Fibroblast of lung (primary cell): ENCODE results near the gene GPS1.

Experiments used
- EZH2 ChIP-seq: IDR thresholded peaks from 2 replicates; pipeline ENCODE4 v1.5.1; 2012; ENCODE audit warnings: low read length, control low read depth, mild to moderate bottlenecking; ENCODE audit errors: missing control alignments
- TF ChIP-seq, protein P1 (sequence below), 2 donors: IDR thresholded peaks in 1 of 2; conservative IDR thresholded peaks in 1 of 2; 1 replicate in 1 of 2; 2 replicates in 1 of 2; pipeline ENCODE4 v1.5.1; 2011 to 2012; ENCODE audit warnings: low read length in 2 of 2, control low read depth in 1 of 2, inconsistent platforms in 1 of 2, low read depth in 1 of 2, mild to moderate bottlenecking in 1 of 2

DNA sequence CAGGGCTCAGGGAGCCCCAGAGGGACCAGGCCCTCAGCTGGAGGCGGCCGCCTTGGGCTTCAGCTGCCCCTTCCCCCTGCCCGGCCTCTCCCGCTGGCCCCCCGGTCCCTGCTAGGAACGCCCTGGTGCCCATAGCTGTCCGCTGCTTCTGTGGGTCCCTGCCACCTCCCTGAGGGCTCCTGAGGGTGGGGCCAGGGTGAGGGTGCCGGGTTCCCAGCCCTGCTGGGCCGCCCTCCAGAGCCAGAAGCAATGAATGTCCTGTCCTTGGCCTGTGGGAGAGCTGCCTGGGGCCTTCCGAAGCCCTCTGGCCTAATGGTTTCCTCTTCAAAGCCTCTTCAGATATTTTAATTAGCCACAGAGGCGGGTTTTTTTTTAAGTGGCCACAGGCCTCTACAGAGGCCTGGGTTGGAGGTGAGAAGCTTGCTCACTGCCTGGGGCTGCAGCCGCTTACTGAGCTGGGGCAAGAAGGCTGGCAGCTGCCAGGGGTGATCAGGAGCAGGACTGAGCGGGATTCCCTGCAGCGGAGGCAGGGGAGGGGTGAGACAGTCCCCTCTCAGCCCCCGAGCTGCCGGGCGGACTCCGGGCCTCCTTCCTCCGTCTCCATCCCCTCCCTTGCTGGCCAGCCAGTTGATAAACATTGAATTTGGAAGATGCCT lies 38.9 kb upstream of the GPS1 start:
- TF ChIP-seq, protein P1, sequence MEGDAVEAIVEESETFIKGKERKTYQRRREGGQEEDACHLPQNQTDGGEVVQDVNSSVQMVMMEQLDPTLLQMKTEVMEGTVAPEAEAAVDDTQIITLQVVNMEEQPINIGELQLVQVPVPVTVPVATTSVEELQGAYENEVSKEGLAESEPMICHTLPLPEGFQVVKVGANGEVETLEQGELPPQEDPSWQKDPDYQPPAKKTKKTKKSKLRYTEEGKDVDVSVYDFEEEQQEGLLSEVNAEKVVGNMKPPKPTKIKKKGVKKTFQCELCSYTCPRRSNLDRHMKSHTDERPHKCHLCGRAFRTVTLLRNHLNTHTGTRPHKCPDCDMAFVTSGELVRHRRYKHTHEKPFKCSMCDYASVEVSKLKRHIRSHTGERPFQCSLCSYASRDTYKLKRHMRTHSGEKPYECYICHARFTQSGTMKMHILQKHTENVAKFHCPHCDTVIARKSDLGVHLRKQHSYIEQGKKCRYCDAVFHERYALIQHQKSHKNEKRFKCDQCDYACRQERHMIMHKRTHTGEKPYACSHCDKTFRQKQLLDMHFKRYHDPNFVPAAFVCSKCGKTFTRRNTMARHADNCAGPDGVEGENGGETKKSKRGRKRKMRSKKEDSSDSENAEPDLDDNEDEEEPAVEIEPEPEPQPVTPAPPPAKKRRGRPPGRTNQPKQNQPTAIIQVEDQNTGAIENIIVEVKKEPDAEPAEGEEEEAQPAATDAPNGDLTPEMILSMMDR (conservative IDR thresholded peaks at IDR 0.05 in 1 of 2, IDR thresholded peaks at IDR 0.05 in 1 of 2; ENCODE audit: low read depth in 1 of 2, low read length in 2 of 2), result no peak
- no peak for TF ChIP-seq EZH2
